GM18867 (cell line): ENCODE measurements around the gene LCP2.
A peak's percentile ranks its signal among the peaks of the same experiment; 100 is the strongest.

ENCODE experiments used
- ATAC-seq: cut with Tn5 transposase; IDR thresholded peaks from one replicate; pipeline ENCODE4 v1.9.1; 2021; ENCODE audit warnings: mild to moderate bottlenecking, moderate library complexity; ENCODE audit not compliant: unreplicated experiment

LCP2 gene

GRCh38 chr5:170220191-170220590 lies 77.4 kb downstream of the LCP2 start:
- ATAC-seq, result no peak

- no peak for ATAC-seq
Observed at GRCh38 chr5:170219615-170220014, 78.0 kb downstream of the LCP2 start.

GRCh38 chr5:170218726-170219125 lies 78.9 kb downstream of the LCP2 start:
- ATAC-seq, result no peak

GRCh38 chr5:170217831-170218230 lies 79.7 kb downstream of the LCP2 start:
- ATAC-seq, result no peak

- ATAC-seq, result peak; percentile 34
Observed at GRCh38 chr5:170216257-170216864, 81.2 kb downstream of the LCP2 start.

- no peak for ATAC-seq
Observed at GRCh38 chr5:170211575-170212334, 85.8 kb downstream of the LCP2 start.

- no peak for ATAC-seq
Observed at GRCh38 chr5:170206958-170207357, 90.6 kb downstream of the LCP2 start.

GRCh38 chr5:170206216-170206615 lies 91.4 kb downstream of the LCP2 start:
- no peak for ATAC-seq

GRCh38 chr5:170204202-170204601 lies 93.4 kb downstream of the LCP2 start:
- no peak for ATAC-seq

GRCh38 chr5:170202117-170202516 lies 95.5 kb downstream of the LCP2 start:
- ATAC-seq, result no peak

GRCh38 chr5:170201311-170201710 lies 96.3 kb downstream of the LCP2 start:
- no peak for ATAC-seq

- no peak for ATAC-seq
Observed at GRCh38 chr5:170200876-170201275, 96.7 kb downstream of the LCP2 start.
